Measurements from ENCODE around the gene DSTYK.

DSTYK gene

GRCh38 chr1:205204552-205204951 is 7.0 kb downstream of the DSTYK start:
- Histone ChIP-seq H3K14ac (ENCODE audit: low read length in 2 of 2) (no peak overlapping the region), H2BK5ac (ENCODE audit: low read depth, low read length, poor library complexity, severe bottlenecking) (no peak overlapping the region), H3K9ac (ENCODE audit: low read length) (peak overlapping the region; percentile 66), H3K18ac (ENCODE audit: low read depth in 1 of 2, low read length in 2 of 2) (no peak overlapping the region), H3K36me3 (ENCODE audit: control insufficient read depth in 1 of 2, insufficient read depth in 2 of 2, low read depth in 1 of 2, low read length in 2 of 2) (no peaks in the 10 kb centered on the region), H2AK5ac (ENCODE audit: low read length, severe bottlenecking) (no peak overlapping the region), H2BK12ac (ENCODE audit: low read length in 2 of 2) (no peak overlapping the region), H3K4ac (ENCODE audit: low read depth in 1 of 2, low read length in 2 of 2) (no peak overlapping the region), H4K91ac (ENCODE audit: low read length) (no peak overlapping the region), H3K9me3 (ENCODE audit: control insufficient read depth, low read length) (no peaks in the 10 kb centered on the region), H2AFZ (ENCODE audit: low read depth, low read length) (no peak overlapping the region), H4K8ac (ENCODE audit: low read length) (no peak overlapping the region), H2BK15ac (ENCODE audit: low read depth, poor library complexity, severe bottlenecking) (no peak overlapping the region), H3K23ac (ENCODE audit: low read length in 2 of 2) (no peak overlapping the region), H3K4me1 (ENCODE audit: control insufficient read depth, insufficient read depth, low read depth, low read length) (peaks cover 5% of the 10 kb centered on the region), H3K27me3 (ENCODE audit: control insufficient read depth in 1 of 2, insufficient read depth in 1 of 2, low read length in 2 of 2) (no peaks in the 10 kb centered on the region), H3K79me1 (replicated peaks; ENCODE audit: low read length, poor library complexity, severe bottlenecking) (peaks cover 14% of the 10 kb centered on the region), H3K27ac (ENCODE audit: low read length, poor library complexity, severe bottlenecking) (no peak overlapping the region), H3K4me2 (ENCODE audit: low read length, poor library complexity, severe bottlenecking) (no peak overlapping the region), H2BK120ac (ENCODE audit: low read depth, low read length) (no peak overlapping the region), H3K4me3 (ENCODE audit: insufficient read depth in 1 of 2, low read depth in 1 of 2, low read length in 2 of 2) (no peak overlapping the region)
- DNase-seq, result peak; percentile 46

DNA sequence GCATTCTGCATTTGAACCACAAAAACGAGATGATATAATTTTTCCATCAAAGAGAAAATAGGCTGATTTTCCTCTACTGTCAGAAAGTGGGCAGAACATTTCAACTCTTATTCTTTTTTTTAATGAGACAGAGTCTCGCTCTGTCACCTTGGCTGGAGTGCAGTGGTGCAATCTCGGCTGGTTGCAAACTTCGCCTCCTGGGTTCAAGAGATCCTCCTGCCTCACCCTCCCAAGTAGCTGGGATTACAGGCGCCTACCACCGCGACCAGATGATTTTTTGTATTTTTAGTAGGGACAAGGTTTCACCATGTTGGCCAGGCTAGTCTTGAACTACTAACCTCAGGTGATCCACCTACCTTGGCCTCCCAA is 11.6 kb downstream of the DSTYK start:
- Histone ChIP-seq H2BK12ac (ENCODE audit: low read length in 2 of 2) (no peak overlapping the region), H3K27me3 (ENCODE audit: control insufficient read depth in 1 of 2, insufficient read depth in 1 of 2, low read length in 2 of 2) (no peaks in the 10 kb centered on the region), H3K4me3 (ENCODE audit: insufficient read depth in 1 of 2, low read depth in 1 of 2, low read length in 2 of 2) (no peak overlapping the region), H4K8ac (ENCODE audit: low read length) (no peak overlapping the region), H3K36me3 (ENCODE audit: control insufficient read depth in 1 of 2, insufficient read depth in 2 of 2, low read depth in 1 of 2, low read length in 2 of 2) (no peaks in the 10 kb centered on the region), H2BK120ac (ENCODE audit: low read depth, low read length) (no peak overlapping the region), H3K23ac (ENCODE audit: low read length in 2 of 2) (no peak overlapping the region), H3K9me3 (ENCODE audit: control insufficient read depth, low read length) (no peaks in the 10 kb centered on the region), H3K14ac (ENCODE audit: low read length in 2 of 2) (no peak overlapping the region), H3K4me1 (ENCODE audit: control insufficient read depth, insufficient read depth, low read depth, low read length) (peaks cover 2% of the 10 kb centered on the region), H3K18ac (ENCODE audit: low read depth in 1 of 2, low read length in 2 of 2) (no peak overlapping the region), H2AFZ (ENCODE audit: low read depth, low read length) (no peak overlapping the region), H2BK15ac (ENCODE audit: low read depth, poor library complexity, severe bottlenecking) (no peak overlapping the region), H2BK5ac (ENCODE audit: low read depth, low read length, poor library complexity, severe bottlenecking) (no peak overlapping the region), H3K4me2 (ENCODE audit: low read length, poor library complexity, severe bottlenecking) (no peak overlapping the region), H4K91ac (ENCODE audit: low read length) (no peak overlapping the region), H2AK5ac (ENCODE audit: low read length, severe bottlenecking) (no peak overlapping the region), H3K27ac (ENCODE audit: low read length, poor library complexity, severe bottlenecking) (no peak overlapping the region), H3K9ac (ENCODE audit: low read length) (no peak overlapping the region), H3K79me1 (replicated peaks; ENCODE audit: low read length, poor library complexity, severe bottlenecking) (peaks cover 30% of the 10 kb centered on the region), H3K4ac (ENCODE audit: low read depth in 1 of 2, low read length in 2 of 2) (no peak overlapping the region)
- no peak for DNase-seq
- 92% methylated on average over 4 of the region's 7 CpGs for WGBS

DNA sequence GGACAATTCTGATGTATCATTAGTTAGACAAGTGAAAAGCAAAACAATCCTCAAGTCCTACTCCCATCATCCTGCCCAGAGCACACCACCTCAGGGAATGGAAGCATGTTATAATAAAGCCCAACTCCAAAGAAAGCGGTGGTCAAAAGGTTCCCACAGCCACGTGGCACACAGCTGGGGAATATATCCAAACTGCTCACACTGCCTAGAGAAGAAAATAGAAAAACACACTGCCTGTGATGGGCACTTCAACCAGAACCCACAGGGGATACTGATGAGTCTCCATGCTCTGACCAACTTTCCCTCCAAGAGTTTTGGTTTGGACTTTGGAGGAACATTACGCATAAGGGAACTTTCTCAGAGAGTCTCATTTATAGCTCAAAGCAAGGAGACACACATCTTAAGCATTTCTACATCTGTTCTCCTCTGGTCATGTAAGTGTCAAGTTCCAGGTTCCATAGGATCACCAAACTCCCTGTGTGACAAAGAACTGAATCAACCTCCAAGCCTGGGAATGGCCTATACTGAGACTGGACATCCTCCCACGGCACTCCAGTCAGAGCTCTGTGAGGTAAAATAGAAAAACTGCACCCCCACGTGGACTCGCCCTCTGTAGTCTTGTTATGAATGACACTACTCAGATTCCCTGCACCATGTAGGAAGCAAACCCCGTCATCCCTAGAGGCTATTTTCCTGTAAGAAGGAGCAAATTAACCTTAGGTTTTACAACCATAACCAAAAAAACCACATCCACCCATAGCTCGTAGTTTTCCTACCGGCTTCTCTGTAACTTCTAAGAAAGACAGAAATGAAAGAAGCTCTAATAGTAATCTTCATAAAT is 12.2 kb downstream of the DSTYK start:
- no peak for DNase-seq
- no peak overlapping the region for H2BK12ac ChIP-seq (ENCODE audit: low read length in 2 of 2)
- H2BK120ac ChIP-seq (ENCODE audit: low read depth, low read length), result no peak overlapping the region
- H3K9ac ChIP-seq (ENCODE audit: low read length), result no peak overlapping the region
- H3K18ac ChIP-seq (ENCODE audit: low read depth in 1 of 2, low read length in 2 of 2), result no peak overlapping the region
- no peak overlapping the region for H3K14ac ChIP-seq (ENCODE audit: low read length in 2 of 2)
- no peak overlapping the region for H2AK5ac ChIP-seq (ENCODE audit: low read length, severe bottlenecking)
- no peak overlapping the region for H3K4ac ChIP-seq (ENCODE audit: low read depth in 1 of 2, low read length in 2 of 2)
- no peak overlapping the region for H3K4me3 ChIP-seq (ENCODE audit: insufficient read depth in 1 of 2, low read depth in 1 of 2, low read length in 2 of 2)
- no peak overlapping the region for H2BK15ac ChIP-seq (ENCODE audit: low read depth, poor library complexity, severe bottlenecking)
- H3K4me1 ChIP-seq (ENCODE audit: control insufficient read depth, insufficient read depth, low read depth, low read length), result peaks cover 2% of the 10 kb centered on the region
- H3K27me3 ChIP-seq (ENCODE audit: control insufficient read depth in 1 of 2, insufficient read depth in 1 of 2, low read length in 2 of 2), result no peaks in the 10 kb centered on the region
- H3K36me3 ChIP-seq (ENCODE audit: control insufficient read depth in 1 of 2, insufficient read depth in 2 of 2, low read depth in 1 of 2, low read length in 2 of 2), result no peaks in the 10 kb centered on the region
- no peak overlapping the region for H3K27ac ChIP-seq (ENCODE audit: low read length, poor library complexity, severe bottlenecking)
- no peaks in the 10 kb centered on the region for H3K9me3 ChIP-seq (ENCODE audit: control insufficient read depth, low read length)
- no peak overlapping the region for H4K91ac ChIP-seq (ENCODE audit: low read length)
- H3K79me1 ChIP-seq (replicated peaks; ENCODE audit: low read length, poor library complexity, severe bottlenecking), result peaks cover 32% of the 10 kb centered on the region
- H3K23ac ChIP-seq (ENCODE audit: low read length in 2 of 2), result no peak overlapping the region
- H2BK5ac ChIP-seq (ENCODE audit: low read depth, low read length, poor library complexity, severe bottlenecking), result no peak overlapping the region
- no peak overlapping the region for H4K8ac ChIP-seq (ENCODE audit: low read length)
- no peak overlapping the region for H2AFZ ChIP-seq (ENCODE audit: low read depth, low read length)
- H3K4me2 ChIP-seq (ENCODE audit: low read length, poor library complexity, severe bottlenecking), result no peak overlapping the region
- WGBS, result 93% methylated on average over 7 of the region's 9 CpGs

DNA sequence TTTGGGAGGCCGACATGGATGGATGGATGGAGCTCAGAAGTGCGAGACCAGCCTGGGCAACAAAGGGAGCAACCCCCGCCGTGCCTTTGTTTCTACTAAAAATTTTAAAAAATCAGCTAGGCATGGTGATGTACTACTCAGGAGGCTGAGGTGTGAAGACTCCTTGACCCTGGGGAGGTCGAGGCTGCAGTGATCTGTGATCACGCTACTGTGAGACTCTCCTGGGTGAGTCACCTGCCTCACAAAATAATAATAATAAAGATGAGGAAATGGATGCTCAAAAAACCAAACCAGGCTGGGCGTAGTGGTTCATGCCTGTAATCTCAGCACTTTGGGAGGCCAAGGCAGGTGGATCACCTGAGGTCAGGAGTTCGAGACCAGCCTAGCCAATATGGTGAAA is 19.2 kb downstream of the DSTYK start:
- no peak overlapping the region for H4K91ac ChIP-seq (ENCODE audit: low read length)
- WGBS, result 86% methylated on average over 7 of the region's 8 CpGs
- no peak for DNase-seq
- H3K27me3 ChIP-seq (ENCODE audit: control insufficient read depth in 1 of 2, insufficient read depth in 1 of 2, low read length in 2 of 2), result no peaks in the 10 kb centered on the region
- no peak overlapping the region for H2AK5ac ChIP-seq (ENCODE audit: low read length, severe bottlenecking)
- H3K9me3 ChIP-seq (ENCODE audit: control insufficient read depth, low read length), result no peaks in the 10 kb centered on the region
- no peak overlapping the region for H2BK5ac ChIP-seq (ENCODE audit: low read depth, low read length, poor library complexity, severe bottlenecking)
- H3K36me3 ChIP-seq (ENCODE audit: control insufficient read depth in 1 of 2, insufficient read depth in 2 of 2, low read depth in 1 of 2, low read length in 2 of 2), result peaks cover 3% of the 10 kb centered on the region in 2 experiments
- no peak overlapping the region for H2BK12ac ChIP-seq (ENCODE audit: low read length in 2 of 2)
- H3K4me3 ChIP-seq (ENCODE audit: insufficient read depth in 1 of 2, low read depth in 1 of 2, low read length in 2 of 2), result no peak overlapping the region
- no peak overlapping the region for H3K18ac ChIP-seq (ENCODE audit: low read depth in 1 of 2, low read length in 2 of 2)
- no peak overlapping the region for H2AFZ ChIP-seq (ENCODE audit: low read depth, low read length)
- H3K4me2 ChIP-seq (ENCODE audit: low read length, poor library complexity, severe bottlenecking), result no peak overlapping the region
- no peak overlapping the region for H3K14ac ChIP-seq (ENCODE audit: low read length in 2 of 2)
- H3K4ac ChIP-seq (ENCODE audit: low read depth in 1 of 2, low read length in 2 of 2), result no peak overlapping the region
- no peak overlapping the region for H3K9ac ChIP-seq (ENCODE audit: low read length)
- H4K8ac ChIP-seq (ENCODE audit: low read length), result no peak overlapping the region
- no peak overlapping the region for H2BK15ac ChIP-seq (ENCODE audit: low read depth, poor library complexity, severe bottlenecking)
- H3K79me1 ChIP-seq (replicated peaks; ENCODE audit: low read length, poor library complexity, severe bottlenecking), result peaks cover 30% of the 10 kb centered on the region
- peaks cover 14% of the 10 kb centered on the region for H3K4me1 ChIP-seq (ENCODE audit: control insufficient read depth, insufficient read depth, low read depth, low read length)
- no peak overlapping the region for H3K27ac ChIP-seq (ENCODE audit: low read length, poor library complexity, severe bottlenecking)
- H3K23ac ChIP-seq (ENCODE audit: low read length in 2 of 2), result no peak overlapping the region
- H2BK120ac ChIP-seq (ENCODE audit: low read depth, low read length), result no peak overlapping the region

All from mesenchymal stem cell (in vitro differentiated cells and primary cell).